K562 (cell line): ENCODE data around the gene ATP1A3. TPM values are rescaled to one million over a fixed set of nuclear protein-coding genes. Genes with fewer than 3 reads are reported as not detected.

Experiments used
- CGGBP1 ChIP-seq: fragments of 250-450 bp; sonication (Bioruptor Pico); IDR thresholded peaks from 2 replicates; pipeline ENCODE4 v1.9.0; 2021; ENCODE audit warnings: mild to moderate bottlenecking
- EHMT2 ChIP-seq: fragments of 450-650 bp; IDR thresholded peaks from 2 replicates; pipeline ENCODE4 v1.6.1; 2018; ENCODE audit warnings: antibody characterized with exemption
- HMG20A ChIP-seq: fragments of 450-650 bp; formaldehyde crosslinking; conservative IDR thresholded peaks from 2 replicates; pipeline ENCODE4 v1.4.0; 2020; ENCODE audit warnings: mild to moderate bottlenecking, mixed read lengths
- KAT8 ChIP-seq: fragments of 450-650 bp; IDR thresholded peaks from 2 replicates; pipeline ENCODE4 v1.6.1; 2016; ENCODE audit warnings: low read depth, mild to moderate bottlenecking
- LEF1 ChIP-seq: fragments of 450-650 bp; IDR thresholded peaks from 2 replicates; pipeline ENCODE4 v1.6.1; 2016; ENCODE audit warnings: mild to moderate bottlenecking
- MAFK ChIP-seq: IDR thresholded peaks from 2 replicates; pipeline ENCODE4 v1.6.1; 2011; ENCODE audit warnings: low read length, improper control_type of control experiment
- MCM3 ChIP-seq: fragments of 450-650 bp; IDR thresholded peaks from 2 replicates; pipeline ENCODE4 v1.6.1; 2016
- NBN ChIP-seq: fragments of 450-650 bp; IDR thresholded peaks from 2 replicates; pipeline ENCODE4 v1.6.1; 2016; ENCODE audit warnings: low read depth, mild to moderate bottlenecking
- NCOR1 ChIP-seq: fragments of 450-650 bp; IDR thresholded peaks from 2 replicates; pipeline ENCODE4 v1.6.1; 2016; ENCODE audit warnings: mild to moderate bottlenecking, moderate library complexity
- NFATC3 ChIP-seq: fragments of 450-650 bp; IDR thresholded peaks from 2 replicates; pipeline ENCODE4 v1.6.1; 2017; ENCODE audit warnings: mild to moderate bottlenecking
- NRF1 ChIP-seq, 2 experiments: fragments of 450-650 bp; IDR thresholded peaks in 1 of 2; conservative IDR thresholded peaks in 1 of 2; 2 replicates each; pipeline ENCODE4 v1.6.1; 2014; ENCODE audit warnings: mild to moderate bottlenecking in 2 of 2
- RBM14 ChIP-seq: fragments of 200-400 bp; formaldehyde crosslinking; IDR thresholded peaks from 2 replicates; pipeline ENCODE4 v1.6.1; 2018; ENCODE audit warnings: low read depth, mild to moderate bottlenecking, low read length, moderate library complexity, borderline replicate concordance; ENCODE audit not compliant: insufficient read depth
- RCOR1 ChIP-seq, 2 experiments: IDR thresholded peaks; 2 replicates each; pipeline ENCODE4 v1.6.1; 2012; ENCODE audit warnings: low read depth in 2 of 2, low read length in 2 of 2, borderline replicate concordance in 1 of 2, improper control_type of control experiment in 1 of 2
- SIN3B ChIP-seq: fragments of 450-650 bp; IDR thresholded peaks from 2 replicates; pipeline ENCODE4 v1.6.1; 2017; ENCODE audit warnings: low read depth, mild to moderate bottlenecking, moderate library complexity
- TCF7 ChIP-seq: sonication (generic); IDR thresholded peaks from 2 replicates; pipeline ENCODE4 v1.6.1; 2016; ENCODE audit warnings: antibody characterized with exemption, borderline replicate concordance
- THAP7 ChIP-seq: fragments of 250-450 bp; sonication (Bioruptor Pico); IDR thresholded peaks from 2 replicates; pipeline ENCODE4 v1.5.0; 2021
- TSC22D4 ChIP-seq: fragments of 450-650 bp; IDR thresholded peaks from 2 replicates; pipeline ENCODE4 v1.6.1; 2016; ENCODE audit warnings: missing genetic modification characterization, missing biosample characterization, control low read depth
- ZNF318 ChIP-seq, 2 experiments: fragments of 450-650 bp; IDR thresholded peaks; 2 replicates each; pipeline ENCODE4 v1.6.1; 2016; ENCODE audit warnings: mild to moderate bottlenecking in 2 of 2, borderline replicate concordance in 1 of 2, low read depth in 1 of 2, moderate library complexity in 1 of 2
- ZNF41 ChIP-seq: fragments of 250-450 bp; sonication (Bioruptor Pico); conservative IDR thresholded peaks from 2 replicates; pipeline ENCODE4 v1.4.0; 2020; ENCODE audit warnings: mild to moderate bottlenecking
- polyA plus RNA-seq, 8 experiments: library from polyadenylated mRNA; depleted of rRNA in 4 of 8; stranded (reverse) in 5 of 8; unstranded in 3 of 8; fragments of >200 nt; fragmentation: Nextera tagmentation in 2 of 8; fragmentation: Illumina TruSeq in 1 of 8; extraction: Ambion mirVana in 2 of 8; extraction: Trizol in 1 of 8; gene quantifications; 2 replicates each; pipeline versions ENCODE4 v1.2.1 to v1.2.3, GENCODE V29; 2011 to 2014; ENCODE audit warnings: inconsistent platforms in 1 of 8, missing spikeins in 1 of 8
- total RNA-seq, 7 experiments: library from RNA; depleted of rRNA in 6 of 7; stranded (reverse); fragments of >200 nt in 6 of 7; fragmentation: Illumina TruSeq in 2 of 7; extraction: Trizol in 2 of 7; gene quantifications; 2 replicates each; pipeline versions ENCODE4 v1.2.1 to v1.2.3, GENCODE V29; 2011 to 2021; ENCODE audit warnings: low replicate concordance in 1 of 7
- TF ChIP-seq, protein P1 (sequence below): IDR thresholded peaks from 2 replicates; pipeline ENCODE4 v1.6.1; 2014; ENCODE audit warnings: antibody characterized with exemption

ATP1A3 gene
- total and polyA plus RNA-seq, 9 of the 15 experiments (the other 6 are each of a cell fraction or from before 2014, with no cell fraction given): 0.03 to 1.0 (median 0.17) TPM; not detected in 3

GRCh38 chr19:41930322-41930722 lies 63.7 kb downstream of the ATP1A3 start (continued):
- TF ChIP-seq RBM14 (no peak), LEF1 (no peak), EHMT2 (peak; percentile 83; the same call in 1 of the 2 replicates), CGGBP1 (CRISPR knock-in tag) (no peak), SIN3B (no peak), NRF1 (conservative IDR thresholded peaks at IDR 0.05 in 1 of 2, IDR thresholded peaks at IDR 0.05 in 1 of 2) (0 out of 4 replicates have a peak, but pooled peaks have one; percentile 13 to 26), TSC22D4 (tag) (no peak), ZNF41 (CRISPR knock-in tag) (no peak), RCOR1 (IDR thresholded peaks at IDR 0.05; ENCODE audit: borderline replicate concordance in 1 of 2, low read depth in 2 of 2, low read length in 2 of 2) (no peak), THAP7 (CRISPR knock-in tag) (no peak), HMG20A (CRISPR knock-in tag) (no peak), MAFK (no peak), MCM3 (no peak), TCF7 (no peak), NFATC3 (no peak), NCOR1 (no peak; the same call in 1 of the 2 replicates), NBN (no peak), ZNF318 (IDR thresholded peaks at IDR 0.05; ENCODE audit: borderline replicate concordance in 1 of 2, low read depth in 1 of 2) (no peak), KAT8 (no peak)
- TF ChIP-seq, protein P1, sequence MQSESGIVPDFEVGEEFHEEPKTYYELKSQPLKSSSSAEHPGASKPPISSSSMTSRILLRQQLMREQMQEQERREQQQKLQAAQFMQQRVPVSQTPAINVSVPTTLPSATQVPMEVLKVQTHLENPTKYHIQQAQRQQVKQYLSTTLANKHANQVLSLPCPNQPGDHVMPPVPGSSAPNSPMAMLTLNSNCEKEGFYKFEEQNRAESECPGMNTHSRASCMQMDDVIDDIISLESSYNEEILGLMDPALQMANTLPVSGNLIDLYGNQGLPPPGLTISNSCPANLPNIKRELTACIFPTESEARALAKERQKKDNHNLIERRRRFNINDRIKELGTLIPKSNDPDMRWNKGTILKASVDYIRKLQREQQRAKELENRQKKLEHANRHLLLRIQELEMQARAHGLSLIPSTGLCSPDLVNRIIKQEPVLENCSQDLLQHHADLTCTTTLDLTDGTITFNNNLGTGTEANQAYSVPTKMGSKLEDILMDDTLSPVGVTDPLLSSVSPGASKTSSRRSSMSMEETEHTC: no peak
